HG03558 (cell line): ENCODE data around the gene SMIM23.

Source experiments
- ATAC-seq: cut with Tn5 transposase; IDR thresholded peaks from one replicate; pipeline ENCODE4 v1.9.1; 2021; ENCODE audit warnings: moderate number of reproducible peaks; ENCODE audit not compliant: unreplicated experiment; ENCODE audit errors: extremely low read depth

SMIM23 gene

GRCh38 chr5:171785517-171785916 lies at the start of gene SMIM23:
SMIM23 (plus strand) TSS chr5:171785817; CDS start chr5:171785872, 55 bp downstream.
- no peak for ATAC-seq

- no peak for ATAC-seq
These were observed 48.4 kb upstream of the SMIM23 start for GRCh38 chr5:171736976-171737891.

- ATAC-seq, result no peak
These were observed 47.1 kb upstream of the SMIM23 start for GRCh38 chr5:171738501-171738900.

GRCh38 chr5:171739271-171739670 lies 46.3 kb upstream of the SMIM23 start:
- no peak for ATAC-seq

- ATAC-seq, result no peak
These were observed 42.1 kb upstream of the SMIM23 start for GRCh38 chr5:171743436-171744076.

- ATAC-seq, result no peak
These were observed 41.4 kb upstream of the SMIM23 start for GRCh38 chr5:171744264-171744663.

- ATAC-seq, result no peak
These were observed 40.7 kb upstream of the SMIM23 start for GRCh38 chr5:171744882-171745281.

- no peak for ATAC-seq
These were observed 40.0 kb upstream of the SMIM23 start for GRCh38 chr5:171745602-171746001.

- no peak for ATAC-seq
These were observed 38.4 kb upstream of the SMIM23 start for GRCh38 chr5:171747061-171747859.

- no peak for ATAC-seq
These were observed 36.9 kb upstream of the SMIM23 start for GRCh38 chr5:171748720-171749119.

- ATAC-seq, result no peak
These were observed 36.3 kb upstream of the SMIM23 start for GRCh38 chr5:171749365-171749764.

- ATAC-seq, result no peak
These were observed 35.3 kb upstream of the SMIM23 start for GRCh38 chr5:171750311-171750788.

GRCh38 chr5:171755354-171755821 lies 30.2 kb upstream of the SMIM23 start:
- no peak for ATAC-seq

- no peak for ATAC-seq
These were observed 27.6 kb upstream of the SMIM23 start for GRCh38 chr5:171757853-171758535.

- no peak for ATAC-seq
These were observed 25.8 kb upstream of the SMIM23 start for GRCh38 chr5:171759777-171760176.

- ATAC-seq, result no peak
These were observed 23.5 kb upstream of the SMIM23 start for GRCh38 chr5:171762021-171762608.

GRCh38 chr5:171762903-171763302 lies 22.7 kb upstream of the SMIM23 start:
- no peak for ATAC-seq

- no peak for ATAC-seq
These were observed 21.4 kb upstream of the SMIM23 start for GRCh38 chr5:171764265-171764664.

- no peak for ATAC-seq
These were observed 18.7 kb upstream of the SMIM23 start for GRCh38 chr5:171766875-171767274.

GRCh38 chr5:171770153-171770552 lies 15.5 kb upstream of the SMIM23 start:
- no peak for ATAC-seq
